ENCODE measurements around the gene GLT8D2. TPM values are rescaled to one million over a fixed set of nuclear protein-coding genes. Genes with fewer than 3 reads are reported as not detected.

GLT8D2 gene
- total RNA-seq, 1 experiment from 2014 or later = 3.8 TPM

- Histone ChIP-seq H2BK15ac (ENCODE audit: low read depth, low read length) (no peak overlapping the region), H3K9me3 (ENCODE audit: control insufficient read depth, low read depth, low read length) (no peaks in the 10 kb centered on the region), H3T11ph (ENCODE audit: low read length) (no peak overlapping the region), H4K20me1 (ENCODE audit: control insufficient read depth, insufficient read depth, insufficient read length) (no peaks in the 10 kb centered on the region), H2BK120ac (ENCODE audit: low read depth, low read length, poor library complexity, severe bottlenecking) (no peak overlapping the region), H2BK20ac (ENCODE audit: low read depth, low read length, poor library complexity, severe bottlenecking) (no peak overlapping the region), H3K27me3 (ENCODE audit: insufficient read depth, low read length) (0 out of 2 replicates have a peak, but pooled peaks cover 3% of the 10 kb centered on the region), H2AFZ (ENCODE audit: low read length) (no peak overlapping the region), H2BK5ac (ENCODE audit: insufficient read length, low read length) (no peak overlapping the region), H3K14ac (ENCODE audit: insufficient read depth, low read length) (no peak overlapping the region), H4K91ac (ENCODE audit: insufficient read length, low read depth, low read length) (no peak overlapping the region), H3K9ac (ENCODE audit: extremely low read depth, insufficient read length, low read length) (no peak overlapping the region), H3K23ac (ENCODE audit: insufficient read length, low read depth, low read length) (no peak overlapping the region), H3K18ac (ENCODE audit: insufficient read length, low read depth, low read length) (no peak overlapping the region), H4K5ac (ENCODE audit: insufficient read length, low read depth, low read length) (no peak overlapping the region), H2AK5ac (ENCODE audit: insufficient read length, low read length) (no peak overlapping the region), H4K8ac (replicated peaks; ENCODE audit: insufficient read length, low read depth, low read length) (no peak overlapping the region), H3K23me2 (ENCODE audit: insufficient read length, low read depth, low read length, poor library complexity, severe bottlenecking) (peaks cover 8% of the 10 kb centered on the region), H3K27ac (ENCODE audit: insufficient read length, low read depth, low read length) (no peak overlapping the region), H3K4ac (ENCODE audit: low read depth, low read length) (no peak overlapping the region), H3K4me2 (ENCODE audit: insufficient read depth, insufficient read length, low read length) (peak overlapping the region; percentile 93), H2BK12ac (ENCODE audit: insufficient read length, low read depth, low read length) (no peak overlapping the region), H3K56ac (ENCODE audit: insufficient read length, low read depth, low read length) (no peak overlapping the region), H3K79me2 (ENCODE audit: insufficient read depth, low read length) (no peaks in the 10 kb centered on the region), H3K79me1 (ENCODE audit: insufficient read depth, low read depth, low read length, poor library complexity, severe bottlenecking) (no peaks in the 10 kb centered on the region), H3K4me1 (ENCODE audit: insufficient read depth, low read length) (peaks cover 3% of the 10 kb centered on the region; the same call in 1 of the 2 replicates)
- peak overlapping the region; percentile 70 to 85 for H3K4me3 Mint-ChIP-seq
- peaks cover 28% of the 10 kb centered on the region for H3K27me3 Mint-ChIP-seq (ENCODE audit: low read depth)
- DNase-seq = no peak
- no peaks in the 10 kb centered on the region for H3K36me3 Mint-ChIP-seq (ENCODE audit: insufficient read depth in 1 of 3, low read depth in 3 of 3)
- H3K4me1 Mint-ChIP-seq = peaks cover 24 to 28% of the 10 kb centered on the region in 2 experiments
- no CpG with 5 or more reads among the region's 3 CpGs for WGBS (ENCODE audit: extremely low coverage, insufficient read length, low lambda C conversion rate)
- H3K27ac Mint-ChIP-seq = no peak overlapping the region
- no peak for TF ChIP-seq CTCF (conservative IDR thresholded peaks at IDR 0.05)
- no peaks in the 10 kb centered on the region for H3K9me3 Mint-ChIP-seq
Observed at GRCh38 chr12:104050436-104050835, 449 bp upstream of the GLT8D2 start.

All from H9 (cell line).